HT-29 (cell line): ENCODE measurements around the gene ADAMTS15. TPM values are rescaled to one million over a fixed set of nuclear protein-coding genes. Genes with fewer than 3 reads are reported as not detected.
A peak's percentile ranks its signal among the peaks of the same experiment; 100 is the strongest.

Source experiments
- DNase-seq: peaks from one replicate; pipeline ENCODE4 v3.0.0-alpha.2; 2015; ENCODE audit warnings: low spot score
- total RNA-seq: library from RNA; depleted of rRNA; stranded (reverse); fragments of >200 nt; shearing (Covaris generic); gene quantifications from 2 replicates; pipeline ENCODE4 v1.2.3, GENCODE V29; 2014; rRNA removed

ADAMTS15 gene, protein sequence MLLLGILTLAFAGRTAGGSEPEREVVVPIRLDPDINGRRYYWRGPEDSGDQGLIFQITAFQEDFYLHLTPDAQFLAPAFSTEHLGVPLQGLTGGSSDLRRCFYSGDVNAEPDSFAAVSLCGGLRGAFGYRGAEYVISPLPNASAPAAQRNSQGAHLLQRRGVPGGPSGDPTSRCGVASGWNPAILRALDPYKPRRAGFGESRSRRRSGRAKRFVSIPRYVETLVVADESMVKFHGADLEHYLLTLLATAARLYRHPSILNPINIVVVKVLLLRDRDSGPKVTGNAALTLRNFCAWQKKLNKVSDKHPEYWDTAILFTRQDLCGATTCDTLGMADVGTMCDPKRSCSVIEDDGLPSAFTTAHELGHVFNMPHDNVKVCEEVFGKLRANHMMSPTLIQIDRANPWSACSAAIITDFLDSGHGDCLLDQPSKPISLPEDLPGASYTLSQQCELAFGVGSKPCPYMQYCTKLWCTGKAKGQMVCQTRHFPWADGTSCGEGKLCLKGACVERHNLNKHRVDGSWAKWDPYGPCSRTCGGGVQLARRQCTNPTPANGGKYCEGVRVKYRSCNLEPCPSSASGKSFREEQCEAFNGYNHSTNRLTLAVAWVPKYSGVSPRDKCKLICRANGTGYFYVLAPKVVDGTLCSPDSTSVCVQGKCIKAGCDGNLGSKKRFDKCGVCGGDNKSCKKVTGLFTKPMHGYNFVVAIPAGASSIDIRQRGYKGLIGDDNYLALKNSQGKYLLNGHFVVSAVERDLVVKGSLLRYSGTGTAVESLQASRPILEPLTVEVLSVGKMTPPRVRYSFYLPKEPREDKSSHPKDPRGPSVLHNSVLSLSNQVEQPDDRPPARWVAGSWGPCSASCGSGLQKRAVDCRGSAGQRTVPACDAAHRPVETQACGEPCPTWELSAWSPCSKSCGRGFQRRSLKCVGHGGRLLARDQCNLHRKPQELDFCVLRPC
- not detected in 2 replicates for total RNA-seq

DNA sequence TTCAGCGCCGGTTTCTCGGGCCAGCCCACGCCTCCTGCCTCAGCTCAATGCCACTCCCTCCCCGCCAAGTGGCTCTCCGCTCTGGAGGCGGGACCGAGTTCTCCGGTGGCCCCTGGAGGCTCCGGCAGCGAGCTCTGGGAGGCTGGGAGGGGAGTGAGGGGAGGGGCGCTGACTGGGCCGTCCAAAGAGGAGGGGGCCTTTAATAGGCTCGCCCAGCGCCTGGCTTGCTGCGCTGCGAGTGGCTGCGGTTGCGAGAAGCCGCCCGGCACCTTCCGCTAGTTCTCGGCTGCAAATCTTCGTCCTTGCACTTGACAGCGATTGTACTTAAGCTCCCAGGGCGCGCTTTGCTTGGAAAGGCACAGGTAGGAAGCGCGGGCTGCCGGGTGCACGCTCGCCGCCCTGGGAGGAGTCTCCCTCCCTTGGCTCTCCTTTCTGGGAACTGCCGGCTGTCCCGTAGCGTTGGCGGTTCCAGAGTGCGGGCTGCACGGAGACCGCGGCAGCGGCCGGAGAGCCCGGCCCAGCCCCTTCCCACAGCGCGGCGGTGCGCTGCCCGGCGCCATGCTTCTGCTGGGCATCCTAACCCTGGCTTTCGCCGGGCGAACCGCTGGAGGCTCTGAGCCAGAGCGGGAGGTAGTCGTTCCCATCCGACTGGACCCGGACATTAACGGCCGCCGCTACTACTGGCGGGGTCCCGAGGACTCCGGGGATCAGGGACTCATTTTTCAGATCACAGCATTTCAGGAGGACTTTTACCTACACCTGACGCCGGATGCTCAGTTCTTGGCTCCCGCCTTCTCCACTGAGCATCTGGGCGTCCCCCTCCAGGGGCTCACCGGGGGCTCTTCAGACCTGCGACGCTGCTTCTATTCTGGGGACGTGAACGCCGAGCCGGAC, at the start of gene ADAMTS15:
ADAMTS15 (plus strand) TSS at position 230 of the 894 bp plus-strand sequence; CDS start at position 559, 329 bp downstream.
- DNase-seq, result peak; percentile 41

DNA sequence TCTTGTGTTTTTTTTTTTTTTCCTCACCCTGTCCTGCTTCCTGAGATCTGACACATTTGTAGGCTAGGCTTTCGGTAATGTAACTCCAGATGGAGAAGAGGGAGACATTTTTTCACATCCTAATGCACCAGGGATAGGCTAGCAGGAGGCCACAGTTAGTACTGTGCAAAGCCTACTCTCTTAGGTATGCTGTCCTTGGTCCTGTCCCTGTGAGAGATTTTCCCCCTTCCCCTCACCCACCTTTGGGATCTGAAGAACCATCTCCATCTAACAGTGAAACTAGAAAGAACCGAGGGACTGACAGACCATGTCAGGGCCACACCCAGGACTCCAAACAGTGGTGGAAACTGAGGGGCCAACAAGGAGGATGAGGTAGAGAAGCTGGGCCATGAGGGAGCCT, 49.2 kb upstream of the ADAMTS15 start:
- no peak for DNase-seq

- no peak for DNase-seq
Observed at GRCh38 chr11:130400781-130401483, 47.5 kb upstream of the ADAMTS15 start.

- DNase-seq, result no peak
Observed at GRCh38 chr11:130402570-130402969, 45.9 kb upstream of the ADAMTS15 start.

GRCh38 chr11:130403271-130403804, 45.1 kb upstream of the ADAMTS15 start:
- no peak for DNase-seq

DNA sequence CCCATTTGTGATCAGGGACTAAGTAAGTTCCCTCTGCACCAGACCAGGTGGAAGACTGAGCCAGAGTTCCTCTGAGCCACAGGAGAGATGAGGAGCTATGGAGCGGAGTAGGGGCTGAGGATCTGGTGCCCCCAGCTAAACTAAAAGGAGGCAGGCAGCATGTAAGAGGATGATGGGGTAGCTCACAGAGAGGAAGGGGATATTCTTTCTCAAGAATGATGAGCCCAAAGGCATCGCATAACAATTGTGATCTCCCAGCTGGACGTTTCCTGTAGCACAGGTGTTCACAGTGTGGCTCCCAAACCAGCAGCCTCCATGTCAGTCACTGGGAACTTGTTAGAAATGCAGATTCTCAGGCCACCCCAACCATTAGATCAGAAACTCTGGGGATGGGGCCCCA, 44.5 kb upstream of the ADAMTS15 start:
- no peak for DNase-seq

- DNase-seq, result no peak
Observed at GRCh38 chr11:130404727-130405126, 43.7 kb upstream of the ADAMTS15 start.

DNA sequence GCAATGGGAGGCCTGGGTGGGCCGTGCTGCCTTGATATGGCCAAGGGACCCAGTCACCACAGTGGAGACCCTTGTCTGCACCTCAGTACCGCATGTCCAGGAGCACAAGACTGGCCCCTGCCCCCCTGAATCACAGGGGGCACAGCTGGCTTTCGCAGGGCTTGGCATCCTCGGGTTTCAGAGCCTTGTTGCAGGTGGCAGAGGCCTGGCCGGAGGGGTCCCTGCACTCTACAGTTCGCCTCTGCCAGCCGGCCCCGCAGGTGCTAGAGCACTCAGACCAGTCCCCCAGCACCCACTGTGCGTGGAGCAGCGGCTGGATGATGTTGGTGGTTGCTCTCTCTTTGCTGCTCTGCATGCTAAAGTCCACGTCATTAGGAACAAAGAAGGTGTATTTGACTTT, 43.0 kb upstream of the ADAMTS15 start:
- DNase-seq, result no peak

GRCh38 chr11:130407978-130408377, 40.5 kb upstream of the ADAMTS15 start:
- no peak for DNase-seq

GRCh38 chr11:130408401-130408890, 40.0 kb upstream of the ADAMTS15 start:
- no peak for DNase-seq

DNA sequence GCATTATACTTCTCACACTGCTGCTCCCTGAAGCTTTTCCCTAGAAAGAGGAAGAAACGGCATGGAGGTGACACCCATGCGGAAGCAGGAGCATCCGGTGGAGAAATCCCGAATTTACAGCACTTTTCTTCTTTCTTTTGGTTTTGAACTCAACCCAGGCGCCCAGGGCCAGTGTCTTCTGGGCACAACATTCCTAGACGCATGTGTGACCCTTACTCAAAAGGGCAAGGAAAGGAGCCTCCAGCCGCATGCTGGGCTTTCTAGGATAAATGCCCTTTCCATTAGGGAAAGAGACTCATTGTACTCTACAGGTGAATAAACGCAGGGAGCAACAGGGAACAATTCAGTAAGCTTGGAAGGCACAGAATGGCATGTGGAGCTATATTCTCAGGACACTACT, 39.5 kb upstream of the ADAMTS15 start:
- DNase-seq, result no peak

DNA sequence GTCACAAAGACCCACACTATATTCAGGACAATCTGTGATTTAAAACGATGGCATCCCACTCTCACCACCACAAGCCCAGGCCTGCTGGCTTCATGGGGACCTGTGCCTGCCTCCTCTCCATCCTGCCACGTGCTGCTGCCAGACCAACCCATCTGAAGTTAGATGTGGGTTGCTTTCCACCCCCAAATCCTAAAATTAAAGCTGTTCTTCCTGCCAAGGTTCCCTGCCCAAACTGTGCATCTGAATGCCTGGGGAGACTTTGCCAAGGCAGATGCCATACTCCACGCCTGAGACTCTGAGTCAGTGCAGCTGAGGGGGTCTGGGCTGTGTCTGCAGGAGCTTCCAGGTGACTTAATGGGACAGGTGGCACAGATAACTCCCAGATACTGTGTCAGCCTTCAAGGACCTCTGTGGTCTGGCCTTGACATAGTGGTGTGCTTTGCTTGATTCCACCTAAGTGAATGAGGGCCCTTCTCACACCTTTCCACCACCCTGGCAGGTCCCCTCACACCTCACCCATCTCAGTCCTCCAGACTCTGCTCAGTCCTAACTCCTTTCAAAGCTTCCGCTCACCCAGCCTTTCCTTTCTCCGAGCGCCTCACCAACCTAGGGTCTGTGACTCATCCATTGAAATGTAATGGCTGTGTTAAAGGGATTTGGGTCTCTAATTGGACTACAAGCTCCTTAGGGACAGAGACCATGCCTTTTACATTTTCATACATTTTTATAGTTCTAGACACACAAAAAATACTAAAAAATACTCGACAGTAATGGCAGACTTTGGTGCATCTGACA, 38.7 kb upstream of the ADAMTS15 start:
- DNase-seq, result no peak

- DNase-seq, result no peak
Observed at GRCh38 chr11:130411223-130411622, 37.2 kb upstream of the ADAMTS15 start.

- DNase-seq, result no peak
Observed at GRCh38 chr11:130413405-130414106, 34.9 kb upstream of the ADAMTS15 start.

DNA sequence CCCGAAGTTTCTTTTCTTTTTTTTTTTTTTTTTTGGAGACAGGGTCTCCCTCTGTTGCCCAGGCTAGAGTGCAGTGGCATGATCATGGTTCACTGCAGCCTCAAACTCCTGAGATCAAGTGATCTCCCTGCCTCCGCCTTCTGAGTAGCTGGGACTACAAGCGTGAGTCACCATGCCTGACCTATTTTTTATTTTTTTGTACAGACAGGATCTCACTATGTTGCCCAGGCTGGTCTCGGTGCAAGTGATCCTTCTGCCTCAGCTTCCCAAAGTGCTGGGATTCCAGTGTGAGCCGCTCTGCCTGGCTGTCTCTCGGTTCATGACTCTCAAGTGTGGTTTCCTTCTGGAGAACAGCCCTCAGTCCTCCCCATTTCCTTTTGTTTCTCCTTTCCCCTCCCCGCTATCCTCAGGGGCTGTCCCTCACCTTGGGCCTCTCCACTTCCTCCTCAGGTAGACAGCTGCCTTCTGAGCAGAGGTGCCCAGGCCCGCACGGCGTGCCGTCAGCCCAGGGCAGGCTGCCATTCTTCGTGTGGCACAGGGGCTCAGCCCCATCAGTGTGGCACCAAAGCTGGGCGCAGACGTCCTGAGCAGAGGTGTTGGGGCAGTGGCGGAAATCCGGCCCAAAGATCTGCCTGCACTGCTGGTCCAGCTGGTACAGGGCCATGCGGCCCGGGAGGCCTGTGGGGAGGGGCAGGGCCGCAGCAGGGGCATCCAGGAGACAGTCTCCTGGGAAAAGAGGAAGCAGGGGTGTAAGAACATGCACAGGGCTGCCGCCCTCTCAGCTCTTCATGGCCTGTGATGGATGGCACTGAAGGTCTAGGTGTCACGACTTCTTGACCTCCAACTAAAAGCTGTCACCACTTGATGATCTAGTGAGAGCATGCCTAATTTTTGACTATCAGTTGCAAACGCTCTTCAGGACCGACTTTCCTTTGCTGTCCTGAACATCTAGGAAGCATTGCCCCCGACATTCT, 34.1 kb upstream of the ADAMTS15 start:
- DNase-seq, result no peak

- no peak for DNase-seq
Observed at GRCh38 chr11:130415731-130416529, 32.5 kb upstream of the ADAMTS15 start.

- DNase-seq, result no peak
Observed at GRCh38 chr11:130416530-130416882, 31.9 kb upstream of the ADAMTS15 start.
